ENCODE measurements around the gene MAGEF1. TPM values are rescaled to one million over a fixed set of nuclear protein-coding genes. Genes with fewer than 3 reads are reported as not detected.

Gene MAGEF1
- total RNA-seq, 2 experiments from 2014 or later: 21.2 to 24.5 TPM

GRCh38 chr3:184677344-184678316 is 34.2 kb downstream of the MAGEF1 start:
- ChIA-PET CTCF (no interaction called here), POLR2A (no interaction called here)

DNA sequence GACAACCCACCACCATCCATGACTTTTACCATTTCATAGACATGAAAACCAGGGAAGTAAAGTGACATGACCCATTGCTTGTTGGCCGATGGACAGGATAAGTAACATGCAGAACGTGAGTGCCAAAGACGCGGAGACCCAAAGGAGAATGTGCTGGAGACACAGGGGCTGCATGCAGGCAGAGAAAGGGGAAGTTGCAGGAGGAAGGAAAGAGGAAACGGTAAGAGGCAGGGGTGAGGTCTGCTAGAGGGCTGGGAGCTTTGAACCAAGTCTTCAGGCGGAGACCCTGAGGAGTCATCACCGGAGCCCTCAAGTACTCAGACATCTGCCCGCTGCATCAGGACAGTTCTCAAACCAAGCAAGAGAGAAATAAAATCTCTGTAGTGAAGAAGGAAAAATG is 34.9 kb downstream of the MAGEF1 start:
- ChIA-PET POLR2A (no interaction called here), CTCF (no interaction called here)

DNA sequence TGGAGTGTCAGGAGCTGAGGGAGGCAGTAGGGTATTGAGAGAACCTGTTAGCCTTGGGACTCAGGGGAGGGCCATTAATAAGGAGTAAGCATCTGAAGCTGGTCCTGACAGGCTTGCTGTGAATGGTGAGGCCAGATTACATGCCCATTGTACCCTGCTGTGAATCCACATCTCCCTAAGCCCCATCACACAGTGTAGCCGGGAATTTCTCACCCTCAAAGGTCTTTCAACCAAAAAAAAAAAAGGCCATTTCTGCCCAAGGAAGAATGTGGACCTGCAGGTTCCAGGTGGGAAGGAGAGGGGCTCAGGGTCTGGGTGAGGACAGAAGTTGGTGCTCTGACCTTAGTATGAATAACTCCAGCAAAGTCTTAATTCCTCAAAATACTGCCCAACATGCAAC is 37.2 kb downstream of the MAGEF1 start:
- POLR2A ChIA-PET: no interaction called here
- CTCF ChIA-PET: no interaction called here

- CTCF ChIA-PET: no interaction called here
- POLR2A ChIA-PET: no interaction called here
These were observed 38.6 kb downstream of the MAGEF1 start for GRCh38 chr3:184672977-184673870.

DNA sequence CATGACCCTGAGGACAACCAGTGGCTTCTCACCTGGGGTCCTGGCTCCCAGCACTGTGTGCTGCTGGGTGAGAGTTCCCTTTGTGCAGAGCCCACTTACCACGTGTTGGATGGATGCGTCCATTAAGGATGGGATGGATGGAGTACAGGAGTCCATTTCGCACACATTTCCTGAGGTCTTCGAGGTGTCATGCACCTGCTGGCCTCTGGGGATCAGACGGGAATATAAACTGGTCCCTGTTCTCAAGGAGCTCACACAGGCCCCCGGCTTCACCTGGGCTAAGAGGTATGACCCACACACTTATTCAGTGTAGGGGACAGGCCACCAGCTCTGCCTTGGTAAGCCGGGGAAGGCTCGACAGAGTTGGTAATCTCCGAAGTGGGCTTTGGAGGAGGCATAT is 39.5 kb downstream of the MAGEF1 start:
- POLR2A ChIA-PET: no interaction called here
- CTCF ChIA-PET: no interaction called here

- CTCF ChIA-PET: interaction anchor here (0.7 kb wide), 1 partner anchor 109 kb away, joined by 3 read pairs; the partner anchor contains the start of gene EPHB3
These were observed 41.7 kb downstream of the MAGEF1 start for GRCh38 chr3:184670091-184670602.

GRCh38 chr3:184669578-184669977 is 42.3 kb downstream of the MAGEF1 start:
- ChIA-PET CTCF (interaction anchor here (0.7 kb wide), 1 partner anchor 108 kb away, joined by 3 read pairs; the partner anchor contains the start of gene EPHB3), POLR2A (no interaction called here)

More at GRCh38 chr3:184670091-184670602, 41.7 kb downstream of the MAGEF1 start:
- POLR2A ChIA-PET: no interaction called here

- POLR2A ChIA-PET: no interaction called here
These were observed 45.4 kb downstream of the MAGEF1 start for GRCh38 chr3:184666442-184666841.

DNA sequence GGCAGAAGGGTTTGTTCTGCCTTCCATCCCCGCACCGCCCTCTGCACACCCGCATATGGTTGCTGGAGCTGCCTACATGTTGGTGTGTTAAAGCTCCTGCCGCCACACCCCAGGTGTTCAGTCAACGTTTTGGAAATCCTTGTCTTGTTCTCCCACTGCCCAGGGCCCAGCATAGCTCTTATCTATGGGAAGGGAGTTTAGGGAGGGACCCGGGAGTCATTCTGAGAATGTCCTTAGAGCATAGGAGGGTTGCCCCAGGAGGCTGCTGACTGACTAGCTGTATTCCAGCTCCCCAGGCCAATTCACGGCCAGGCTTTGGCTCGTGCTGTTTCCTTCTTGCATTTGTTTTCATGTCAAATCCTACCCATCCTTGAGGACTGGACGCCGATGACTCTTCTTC is 46.8 kb downstream of the MAGEF1 start:
- POLR2A ChIA-PET: no interaction called here
- CTCF ChIA-PET: interaction anchor here (1.4 kb wide), 1 partner anchor 8 kb away, joined by 3 read pairs; no protein-coding TSS in a partner anchor

More at GRCh38 chr3:184666442-184666841, 45.4 kb downstream of the MAGEF1 start:
- CTCF ChIA-PET: interaction anchor here (1.4 kb wide), 1 partner anchor 10 kb away, joined by 3 read pairs; no protein-coding TSS in a partner anchor

GRCh38 chr3:184663756-184664155 is 48.1 kb downstream of the MAGEF1 start:
- ChIA-PET CTCF (no interaction called here), POLR2A (no interaction called here)

- CTCF ChIA-PET: no interaction called here
These were observed 48.5 kb downstream of the MAGEF1 start for GRCh38 chr3:184663356-184663755.

DNA sequence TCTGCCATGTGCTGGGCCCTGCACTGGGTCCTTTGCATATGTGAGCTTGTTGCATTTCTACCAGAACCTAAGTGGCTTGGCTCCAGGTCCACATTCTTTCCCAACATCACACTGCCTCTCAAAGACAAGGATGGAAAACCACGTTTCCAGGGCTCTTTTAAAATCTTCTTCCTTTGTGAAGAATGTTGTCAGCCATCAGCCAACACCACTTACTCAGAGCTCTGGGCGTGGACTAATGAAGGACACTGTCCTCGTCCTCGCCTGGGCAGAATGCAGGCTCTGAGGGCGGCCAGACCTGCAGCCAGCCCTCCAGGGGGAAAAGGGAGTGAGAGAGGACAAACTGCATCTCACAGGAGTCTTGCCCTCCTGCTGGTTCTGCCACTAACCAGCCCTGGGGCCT is 49.7 kb downstream of the MAGEF1 start:
- ChIA-PET CTCF (no interaction called here), POLR2A (no interaction called here)

More at GRCh38 chr3:184663356-184663755, 48.5 kb downstream of the MAGEF1 start:
- POLR2A ChIA-PET: no interaction called here

DNA sequence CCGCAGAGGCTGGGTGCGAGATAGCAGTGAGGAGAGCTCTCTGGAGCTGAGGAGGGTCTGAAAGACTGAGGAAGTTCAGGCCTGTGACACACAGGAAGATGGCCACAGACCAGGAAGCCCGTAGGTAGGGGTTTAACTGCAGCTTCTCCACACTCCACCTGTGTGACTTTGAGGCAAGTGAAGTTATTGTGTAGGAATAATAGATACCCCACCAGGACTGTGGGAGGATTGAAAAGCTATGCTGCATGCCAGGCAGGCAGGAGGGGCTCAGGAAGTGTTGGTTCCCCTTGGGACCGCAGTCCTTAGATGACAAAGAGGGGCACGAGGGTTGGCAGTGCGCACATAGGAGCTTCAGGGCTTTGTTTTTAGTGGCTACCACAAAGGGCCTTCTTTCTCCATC is 50.9 kb downstream of the MAGEF1 start:
- CTCF ChIA-PET: no interaction called here
- POLR2A ChIA-PET: no interaction called here

Other genes with a start within 250 kb of the MAGEF1 start
- not detected for gene EPHB3, start 150.3 kb downstream of the MAGEF1 start, total RNA-seq
- gene VPS8, start 100.1 kb upstream of the MAGEF1 start, total RNA-seq: 10 to 100 TPM; 25.7 to 25.9 TPM